HG03565 (cell line): ENCODE data around the gene GAS2L1.
A peak's percentile ranks its signal among the peaks of the same experiment; 100 is the strongest.

ENCODE experiments used
- ATAC-seq: cut with Tn5 transposase; IDR thresholded peaks from one replicate; pipeline ENCODE4 v1.9.1; 2021; ENCODE audit warnings: mild to moderate bottlenecking, moderate library complexity; ENCODE audit not compliant: unreplicated experiment

Gene GAS2L1

DNA sequence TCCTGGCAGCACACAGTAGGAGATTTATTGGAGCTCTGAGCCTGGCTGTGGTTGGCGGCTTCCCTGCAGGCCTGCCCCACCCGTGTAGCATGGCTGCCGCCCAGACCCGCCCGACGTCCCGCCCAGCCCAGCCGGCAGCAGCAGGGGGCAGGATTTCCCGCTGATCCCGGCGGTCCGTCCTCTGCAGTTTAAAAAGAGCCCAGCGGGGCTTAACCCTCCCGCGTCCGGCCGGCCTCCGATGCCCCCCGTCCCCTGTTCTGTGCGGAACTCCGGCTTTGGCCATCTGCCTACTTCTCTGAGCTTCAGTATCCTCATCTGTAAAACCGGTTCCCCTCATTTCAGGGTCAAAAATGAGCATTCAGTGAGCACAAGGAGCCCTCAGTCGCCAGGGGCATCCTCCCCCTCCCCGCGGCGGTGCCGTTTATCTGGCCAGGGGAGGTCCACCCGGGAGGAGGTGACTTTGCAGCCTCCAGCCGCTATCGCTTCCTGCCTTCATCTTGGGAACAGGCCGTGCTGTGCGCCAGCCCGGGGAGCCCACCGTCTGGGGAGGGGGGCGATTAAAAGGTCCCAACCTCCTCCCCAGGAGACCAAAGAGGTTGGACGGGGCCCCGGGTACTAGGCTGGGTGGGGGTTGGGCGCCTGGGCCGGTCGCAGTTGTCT is at the start of gene GAS2L1:
Gene GAS2L1, plus strand, starts transcription at position 476 of the 660 bp plus-strand sequence. CDS start 1,456 bp downstream, outside the sequence.
- no peak for ATAC-seq

- no peak for ATAC-seq
These were observed 48.7 kb upstream of the GAS2L1 start for GRCh38 chr22:29257751-29258181.

DNA sequence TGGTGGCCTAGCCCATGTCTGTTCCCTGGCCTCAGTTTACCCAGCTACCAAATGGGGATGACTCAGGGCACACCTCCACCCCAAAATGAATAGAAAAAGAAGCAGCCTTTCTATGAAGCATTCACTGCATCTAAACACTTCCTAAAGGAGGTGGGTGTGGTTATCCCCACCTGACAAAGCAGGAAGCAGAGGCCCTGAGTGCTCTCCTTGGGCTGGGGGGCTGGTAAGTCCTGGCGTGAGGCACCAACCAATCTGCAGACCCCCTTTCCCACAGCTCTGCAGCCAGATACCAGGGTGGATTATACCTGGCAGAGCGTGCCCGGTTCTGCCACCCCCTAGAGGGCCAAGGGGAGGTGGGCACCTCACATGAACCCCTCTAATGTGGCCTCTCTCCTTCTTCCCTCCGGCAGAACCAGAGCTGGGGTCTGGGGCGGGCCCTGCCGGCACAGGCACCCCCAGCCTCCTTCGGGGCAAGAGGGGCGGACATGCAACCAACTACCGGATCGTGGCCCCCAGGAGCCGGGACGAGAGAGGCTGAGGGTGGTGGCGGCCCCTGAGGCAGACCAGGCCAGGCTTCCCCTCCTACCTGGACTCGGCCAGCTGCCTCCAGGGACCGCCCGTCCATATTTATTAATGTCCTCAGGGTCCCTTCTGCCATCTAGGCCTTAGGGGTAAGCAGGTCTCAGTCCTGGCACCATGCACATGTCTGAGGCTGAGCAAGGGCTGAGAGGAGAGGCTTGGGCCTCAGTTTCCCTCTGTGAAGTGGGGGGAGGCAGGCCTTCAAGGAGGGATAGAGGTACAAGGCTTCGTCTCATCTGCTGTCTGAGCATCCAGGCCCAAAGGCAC is 47.8 kb upstream of the GAS2L1 start:
- no peak for ATAC-seq

GRCh38 chr22:29259253-29259899 is 47.1 kb upstream of the GAS2L1 start:
- no peak for ATAC-seq

DNA sequence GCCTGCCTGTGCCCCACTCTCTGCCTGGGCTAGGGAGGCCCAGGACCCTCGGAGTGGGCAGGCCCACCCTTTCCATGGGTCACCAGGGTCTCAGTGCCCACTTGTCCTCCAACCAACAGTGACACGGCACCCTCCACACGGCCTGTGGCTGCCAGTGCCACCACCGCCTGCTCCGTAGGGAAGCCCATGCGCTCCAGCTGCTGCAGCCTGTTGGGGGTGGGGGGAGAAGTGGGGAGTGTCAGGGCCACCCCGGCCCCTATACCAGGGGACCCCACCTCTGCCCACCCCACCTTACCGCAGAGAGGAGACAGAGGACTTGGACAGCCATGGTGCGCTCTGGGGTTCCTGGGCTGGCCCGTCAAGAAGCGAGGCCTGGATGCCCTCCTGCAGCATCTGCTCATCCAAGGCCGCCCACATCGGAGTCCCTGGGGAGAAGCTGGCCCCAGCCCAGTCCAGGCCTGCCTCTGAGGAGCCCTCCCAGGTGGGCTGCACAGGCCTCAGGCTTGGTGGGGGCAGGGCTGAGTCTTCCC is 46.4 kb upstream of the GAS2L1 start:
- ATAC-seq = no peak

DNA sequence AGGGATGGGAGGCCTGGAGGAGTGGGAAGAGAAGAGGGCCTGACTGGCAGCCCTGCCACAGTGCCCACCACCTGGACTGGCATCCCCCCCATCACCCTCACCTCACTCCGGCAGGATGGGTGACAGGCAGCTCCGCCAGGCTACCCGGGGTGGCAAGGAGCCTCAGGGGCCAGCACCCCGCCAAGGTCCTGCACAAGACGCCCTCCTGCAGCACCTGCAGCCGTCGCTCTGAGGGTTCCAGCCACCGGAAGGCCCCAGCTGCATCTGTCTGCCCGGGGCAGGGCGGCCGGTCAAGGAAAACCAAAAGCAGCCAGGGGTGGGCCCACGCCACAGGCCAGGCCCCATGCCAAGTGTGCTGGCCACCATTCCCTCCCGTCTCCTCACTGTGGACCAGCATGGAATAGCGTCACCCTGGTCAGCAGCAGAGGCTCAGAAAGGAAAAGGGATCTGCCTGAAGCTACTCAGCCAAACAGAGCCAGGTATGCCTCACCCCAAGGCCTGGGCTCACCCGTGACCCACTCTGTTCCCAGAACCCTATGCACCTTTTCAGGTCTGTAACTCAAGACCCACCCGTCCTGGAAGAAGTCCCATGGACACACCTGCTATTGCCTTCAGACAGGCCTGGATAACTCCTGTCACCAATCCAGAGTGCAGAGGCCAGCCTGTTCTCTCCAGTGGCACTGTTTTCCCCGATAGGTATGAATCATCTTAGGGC is 45.7 kb upstream of the GAS2L1 start:
- no peak for ATAC-seq

GRCh38 chr22:29263791-29264276 is 42.6 kb upstream of the GAS2L1 start:
- no peak for ATAC-seq

DNA sequence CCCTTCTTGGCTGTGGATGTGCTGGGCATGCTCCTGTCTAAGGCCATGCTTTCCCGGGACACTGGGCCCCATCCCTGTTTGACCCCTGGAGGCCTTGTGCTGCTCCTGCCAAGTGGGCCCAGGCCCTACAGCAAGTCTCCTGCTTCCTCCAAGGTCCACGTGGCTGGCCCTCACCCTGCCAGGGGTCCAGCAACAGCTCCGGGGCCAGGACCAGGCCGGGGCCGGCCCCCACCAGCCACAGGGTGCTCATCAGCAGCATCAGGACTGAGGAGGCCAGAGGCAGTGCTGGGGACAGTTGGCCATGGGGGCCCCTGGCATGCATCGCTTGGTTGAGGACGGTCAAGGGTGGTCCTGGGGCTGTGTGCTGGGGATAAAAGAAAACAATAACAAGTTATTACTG is 41.1 kb upstream of the GAS2L1 start:
- ATAC-seq = no peak

DNA sequence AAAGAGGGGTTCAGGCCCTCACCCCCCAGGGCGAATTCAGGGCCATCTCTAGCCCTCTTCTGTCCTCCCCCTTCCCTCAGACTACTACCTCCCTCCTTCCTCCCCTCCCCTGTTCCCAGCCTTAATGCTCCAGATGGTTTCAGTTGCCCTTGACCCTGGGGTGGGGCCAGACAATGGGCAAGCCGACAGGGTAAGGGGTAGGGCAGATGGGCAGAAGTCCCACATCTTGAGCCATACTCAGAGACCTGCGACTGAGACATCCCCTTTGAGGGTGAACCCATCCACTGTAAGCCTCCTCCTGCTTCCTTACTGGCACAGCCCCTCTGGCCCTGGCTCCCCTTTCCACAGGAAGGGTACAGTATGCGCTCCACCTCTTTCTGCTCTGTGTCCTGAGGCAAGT is 40.5 kb upstream of the GAS2L1 start:
- no peak for ATAC-seq

DNA sequence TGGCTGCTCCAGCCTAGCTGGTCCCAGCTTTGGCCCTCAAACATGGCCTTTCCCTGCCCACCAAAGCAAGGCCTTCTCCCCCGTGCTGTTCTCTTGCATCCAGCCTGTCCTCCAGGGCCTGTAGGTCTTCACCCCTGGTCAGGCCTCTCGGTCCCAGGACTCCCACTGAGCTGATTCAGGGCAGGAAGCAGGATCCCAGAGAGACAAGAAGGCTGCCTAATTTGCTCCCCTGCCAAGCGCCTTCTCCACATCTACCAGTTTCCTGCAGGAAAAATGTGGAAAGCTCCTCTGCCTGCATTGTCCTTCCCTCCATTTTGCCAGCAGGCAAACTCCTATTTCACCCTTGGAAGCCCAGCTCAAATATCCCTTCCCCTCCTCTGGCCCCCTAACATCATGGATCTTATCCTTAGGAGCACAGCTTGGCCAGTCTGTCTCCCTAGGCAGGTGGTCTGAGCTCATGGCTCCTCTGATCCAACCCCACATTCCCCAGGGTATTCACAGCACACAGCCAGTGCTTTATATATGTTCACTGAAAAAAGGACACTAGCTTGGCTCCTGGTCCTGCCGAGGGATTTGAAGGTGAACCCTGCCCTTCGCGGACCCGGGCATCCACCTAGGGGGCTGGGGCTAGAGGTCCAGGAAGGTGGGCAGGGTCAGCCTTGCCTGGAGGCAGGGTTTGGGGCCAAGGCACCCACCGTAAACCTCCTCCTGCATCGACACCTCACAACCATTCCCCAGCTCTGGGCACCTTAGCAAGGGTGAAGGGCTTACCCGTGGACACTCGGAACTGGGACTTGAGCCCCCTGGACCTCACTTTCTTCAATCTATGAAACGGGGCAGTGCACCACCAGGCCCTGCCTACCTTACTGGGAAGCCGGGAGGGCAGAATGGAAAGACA is 39.6 kb upstream of the GAS2L1 start:
- ATAC-seq = no peak

DNA sequence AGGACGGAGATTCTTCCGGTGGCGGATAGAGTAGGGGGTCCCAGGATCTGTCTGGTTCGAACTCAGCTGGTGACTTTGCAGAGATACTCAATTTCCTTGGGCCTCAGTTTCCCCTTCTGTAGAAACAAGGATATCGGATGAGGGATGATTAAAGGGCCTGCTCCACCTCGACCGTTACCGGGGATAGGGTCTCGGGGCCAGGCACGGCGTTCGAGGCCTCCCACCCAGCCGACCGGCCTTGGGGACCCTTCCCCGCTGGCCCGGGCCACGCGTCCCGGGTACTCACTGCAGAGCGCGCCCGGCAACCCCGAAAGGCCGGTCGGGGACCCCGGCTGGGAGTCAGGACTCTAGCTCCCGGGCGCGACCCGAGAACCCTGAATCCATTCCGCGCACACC is 39.0 kb upstream of the GAS2L1 start:
- no peak for ATAC-seq

- peak; percentile 63 for ATAC-seq
These were observed 38.5 kb upstream of the GAS2L1 start, which contains the start of the genes EWSR1 and RHBDD3 for GRCh38 chr22:29267858-29268510. Gene EWSR1 (plus strand): TSS chr22:29268268. CDS start chr22:29268337, 69 bp downstream. Gene RHBDD3 (minus strand): TSS chr22:29267981. CDS start chr22:29265626, 2,355 bp downstream.

GRCh38 chr22:29268511-29269229 is 37.8 kb upstream of the GAS2L1 start:
- ATAC-seq = peak; percentile 14

GRCh38 chr22:29269230-29269604 is 37.2 kb upstream of the GAS2L1 start:
- no peak for ATAC-seq

DNA sequence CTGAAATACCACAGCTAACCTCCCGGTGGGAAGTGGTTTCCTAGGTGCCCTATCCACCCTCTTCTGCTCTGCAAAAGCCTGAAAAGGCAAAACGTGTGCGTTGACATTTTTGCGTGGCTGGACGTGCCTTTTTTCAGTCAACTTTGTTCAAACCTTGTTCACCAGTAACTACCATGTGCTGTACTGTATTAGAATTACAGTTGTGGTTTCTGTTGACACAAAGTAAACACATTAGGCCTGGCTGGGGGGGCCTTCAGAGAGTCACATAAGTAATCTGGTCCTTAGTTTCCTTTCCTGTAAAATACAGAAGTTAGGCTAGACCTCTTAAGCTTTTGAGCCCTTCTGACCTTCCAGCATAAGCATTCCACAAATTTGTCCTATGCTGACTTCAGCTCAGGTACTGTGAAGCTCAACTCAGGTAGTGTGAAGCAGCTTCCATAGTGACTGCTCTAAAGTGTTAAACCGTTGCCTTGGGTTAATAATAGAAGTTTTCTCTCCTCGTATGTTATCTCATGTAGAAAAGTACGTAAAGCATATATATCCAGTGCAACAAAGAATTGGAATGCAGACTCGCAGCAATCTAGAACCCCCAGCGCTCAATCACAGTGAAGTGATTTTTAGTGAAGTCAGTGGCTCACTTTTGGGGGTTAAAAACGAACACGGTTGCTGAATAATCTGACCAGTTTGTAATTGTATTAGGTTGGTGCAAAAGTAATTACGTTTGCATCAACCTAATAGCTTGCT is 36.5 kb upstream of the GAS2L1 start:
- no peak for ATAC-seq

GRCh38 chr22:29270475-29271271 is 35.8 kb upstream of the GAS2L1 start:
- ATAC-seq = no peak

DNA sequence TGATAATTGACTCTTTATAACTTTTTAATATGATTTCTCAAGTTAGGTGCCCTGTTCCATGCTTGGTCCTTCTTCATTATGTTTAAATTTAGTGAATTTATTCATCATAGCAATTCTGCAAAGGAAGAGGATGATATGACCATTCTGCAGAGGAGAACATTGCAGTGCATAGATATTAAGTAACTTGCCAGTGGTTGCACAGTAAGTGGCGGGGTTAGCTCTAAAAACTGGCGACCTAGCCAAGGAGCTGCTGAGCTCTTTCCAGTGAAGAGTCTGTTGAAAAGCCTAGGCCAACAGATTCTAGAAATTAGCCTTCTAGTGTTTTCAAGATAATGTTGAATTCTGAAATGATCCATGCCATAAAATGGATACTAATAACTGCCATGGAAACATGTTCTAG is 33.8 kb upstream of the GAS2L1 start:
- no peak for ATAC-seq
